ENCODE results near the gene ASS1. TPM values are rescaled to one million over a fixed set of nuclear protein-coding genes. Genes with fewer than 3 reads are reported as not detected.

Gene ASS1
- total RNA-seq, 4 donors from 2014 or later, result 46.7 to 131 (median 94.4) TPM

GRCh38 chr9:130482463-130482862, 37.7 kb downstream of the ASS1 start:
- Histone ChIP-seq H3K36me3 (peaks cover 0 to 70% of the 10 kb centered on the region in 2 donors), H3K27ac (no peak overlapping the region), H3K9me3 (no peaks in the 10 kb centered on the region), H3K4me1 (no peaks in the 10 kb centered on the region), H3K27me3 (no peaks in the 10 kb centered on the region), H3K4me3 (no peak overlapping the region)
- no peak for ATAC-seq
- WGBS, 2 donors (ENCODE audit: low coverage in 1 of 2), result 53 to 67% methylated on average over 2 to 4 of the region's 5 CpGs
- TF ChIP-seq EP300 (IDR thresholded peaks at IDR 0.05) (no peak), POLR2A (IDR thresholded peaks at IDR 0.05) (no peak), POLR2AphosphoS5 (IDR thresholded peaks at IDR 0.05) (no peak), CTCF (IDR thresholded peaks at IDR 0.05) (no peak)

- Histone ChIP-seq H3K4me1 (no peaks in the 10 kb centered on the region), H3K27me3 (no peaks in the 10 kb centered on the region), H3K9me3 (no peaks in the 10 kb centered on the region), H3K4me3 (no peak overlapping the region), H3K36me3 (peaks cover 0 to 61% of the 10 kb centered on the region in 2 donors), H3K27ac (no peak overlapping the region)
- ATAC-seq, result no peak
- no peak for TF ChIP-seq POLR2A (IDR thresholded peaks at IDR 0.05)
- no peak for TF ChIP-seq POLR2AphosphoS5 (IDR thresholded peaks at IDR 0.05)
- TF ChIP-seq CTCF (IDR thresholded peaks at IDR 0.05), result no peak
- no peak for TF ChIP-seq EP300 (IDR thresholded peaks at IDR 0.05)
- WGBS, 2 donors (ENCODE audit: low coverage in 1 of 2), result 53 to 64% methylated on average over 13 to 14 of the region's 16 CpGs
Measured at GRCh38 chr9:130483371-130483971, 38.7 kb downstream of the ASS1 start.

GRCh38 chr9:130484362-130485072, 39.8 kb downstream of the ASS1 start:
- no peak overlapping the region for H3K27ac ChIP-seq
- 87 to 88% methylated on average over 11 to 18 of the region's 21 CpGs for WGBS, 2 donors (ENCODE audit: low coverage in 1 of 2)
- peaks cover 0 to 62% of the 10 kb centered on the region in 2 donors for H3K36me3 ChIP-seq
- ATAC-seq, result no peak
- H3K27me3 ChIP-seq, result no peaks in the 10 kb centered on the region
- H3K4me1 ChIP-seq, result no peaks in the 10 kb centered on the region
- H3K9me3 ChIP-seq, result no peaks in the 10 kb centered on the region
- TF ChIP-seq POLR2A (IDR thresholded peaks at IDR 0.05) (no peak), CTCF (IDR thresholded peaks at IDR 0.05) (no peak), POLR2AphosphoS5 (IDR thresholded peaks at IDR 0.05) (no peak), EP300 (IDR thresholded peaks at IDR 0.05) (no peak)
- H3K4me3 ChIP-seq, result no peak overlapping the region

GRCh38 chr9:130486103-130486502, 41.3 kb downstream of the ASS1 start:
- 89 to 90% methylated on average over 2 to 3 of the region's 6 CpGs for WGBS, 2 donors (ENCODE audit: low coverage in 1 of 2)
- TF ChIP-seq EP300 (IDR thresholded peaks at IDR 0.05), result no peak
- TF ChIP-seq POLR2A (IDR thresholded peaks at IDR 0.05), result no peak
- no peak for TF ChIP-seq POLR2AphosphoS5 (IDR thresholded peaks at IDR 0.05)
- TF ChIP-seq CTCF (IDR thresholded peaks at IDR 0.05), result no peak
- H3K27ac ChIP-seq, result no peak overlapping the region
- H3K4me3 ChIP-seq, result no peak overlapping the region
- no peaks in the 10 kb centered on the region for H3K9me3 ChIP-seq
- peaks cover 0 to 62% of the 10 kb centered on the region in 2 donors for H3K36me3 ChIP-seq
- no peaks in the 10 kb centered on the region for H3K4me1 ChIP-seq
- H3K27me3 ChIP-seq, result no peaks in the 10 kb centered on the region
- ATAC-seq, result no peak

- Histone ChIP-seq H3K27me3 (no peaks in the 10 kb centered on the region), H3K9me3 (no peaks in the 10 kb centered on the region), H3K4me3 (no peak overlapping the region), H3K27ac (no peak overlapping the region), H3K4me1 (no peaks in the 10 kb centered on the region), H3K36me3 (peaks cover 0 to 71% of the 10 kb centered on the region in 2 donors)
- no peak for ATAC-seq
- TF ChIP-seq EP300 (IDR thresholded peaks at IDR 0.05) (no peak), CTCF (IDR thresholded peaks at IDR 0.05) (no peak), POLR2A (IDR thresholded peaks at IDR 0.05) (no peak), POLR2AphosphoS5 (IDR thresholded peaks at IDR 0.05) (no peak)
- WGBS, 2 donors (ENCODE audit: low coverage in 1 of 2), result 70 to 83% methylated on average over 5 to 6 of the region's 6 CpGs
Measured at GRCh38 chr9:130487500-130487899, 42.7 kb downstream of the ASS1 start.
